ENCODE measurements around the gene ZC3H10.
A peak's percentile ranks its signal among the peaks of the same experiment; 100 is the strongest.
"Not testable (repeated sequence)": the region's sequence is repeated elsewhere in the genome, so short reads cannot be mapped to it uniquely, and the experiment has no call there.

The ZC3H10 gene

GRCh38 chr12:56154246-56154771, 36.2 kb downstream of the ZC3H10 start:
- no peak for DNase-seq (ENCODE audit: low read depth, low spot score)

GRCh38 chr12:56154818-56155217, 36.8 kb downstream of the ZC3H10 start:
- DNase-seq (ENCODE audit: low read depth, low spot score): no peak

GRCh38 chr12:56155256-56155845, 37.3 kb downstream of the ZC3H10 start:
- no peak for DNase-seq (ENCODE audit: low read depth, low spot score)

- not testable (repeated sequence) for DNase-seq (ENCODE audit: low read depth, low spot score)
These were observed 38.6 kb downstream of the ZC3H10 start for GRCh38 chr12:56156464-56157200.

- DNase-seq (ENCODE audit: low read depth, low spot score): peak; percentile 15
These were observed 39.3 kb downstream of the ZC3H10 start for GRCh38 chr12:56157201-56158028.

GRCh38 chr12:56158029-56158925, 40.2 kb downstream of the ZC3H10 start, which contains the start of gene MYL6:
Gene MYL6, plus strand, starts transcription at chr12:56158359. Its CDS starts 43 bp downstream, at chr12:56158402.
- DNase-seq (ENCODE audit: low read depth, low spot score): peak; percentile 84

GRCh38 chr12:56158926-56159461, 40.9 kb downstream of the ZC3H10 start:
- no peak for DNase-seq (ENCODE audit: low read depth, low spot score)

GRCh38 chr12:56159482-56160192, 41.6 kb downstream of the ZC3H10 start:
- no peak for DNase-seq (ENCODE audit: low read depth, low spot score)

- DNase-seq (ENCODE audit: low read depth, low spot score): no peak
These were observed 42.2 kb downstream of the ZC3H10 start for GRCh38 chr12:56160193-56160763.

GRCh38 chr12:56160894-56161689, 43.0 kb downstream of the ZC3H10 start:
- DNase-seq (ENCODE audit: low read depth, low spot score): no peak

- DNase-seq (ENCODE audit: low read depth, low spot score): no peak
These were observed 43.8 kb downstream of the ZC3H10 start for GRCh38 chr12:56161690-56162351.

- no peak for DNase-seq (ENCODE audit: low read depth, low spot score)
These were observed 44.6 kb downstream of the ZC3H10 start for GRCh38 chr12:56162468-56163290.

- DNase-seq (ENCODE audit: low read depth, low spot score): no peak
These were observed 45.7 kb downstream of the ZC3H10 start for GRCh38 chr12:56163533-56164344.

GRCh38 chr12:56164345-56164729, 46.3 kb downstream of the ZC3H10 start:
- no peak for DNase-seq (ENCODE audit: low read depth, low spot score)

GRCh38 chr12:56165369-56165768, 47.3 kb downstream of the ZC3H10 start:
- no peak for DNase-seq (ENCODE audit: low read depth, low spot score)

- no peak for DNase-seq (ENCODE audit: low read depth, low spot score)
These were observed 51.2 kb downstream of the ZC3H10 start for GRCh38 chr12:56169229-56169759.

Data from activated naive CD8-positive, alpha-beta T cell treated with anti-CD3 and anti-CD28 coated beads, Interleukin-2, amount 50 U/mL, for 16 hours (primary cell).